ENCODE results near the gene SATB1.
"Not testable (repeated sequence)": the region's sequence is repeated elsewhere in the genome, so short reads cannot be mapped to it uniquely, and the experiment has no call there.

SATB1 gene

GRCh38 chr3:18424729-18425640 lies at the start of gene SATB1:
Gene SATB1, minus strand, starts transcription at chr3:18425339. Its CDS starts 4,372 bp downstream, at chr3:18420967.
- no peak for DNase-seq (ENCODE audit: low read depth)

- no peak for DNase-seq (ENCODE audit: low read depth)
These were observed 49.1 kb upstream of the SATB1 start for GRCh38 chr3:18474202-18474601.

GRCh38 chr3:18469775-18470174 lies 44.6 kb upstream of the SATB1 start:
- no peak for DNase-seq (ENCODE audit: low read depth)

GRCh38 chr3:18466136-18466535 lies 41.0 kb upstream of the SATB1 start:
- DNase-seq (ENCODE audit: low read depth) = no peak

GRCh38 chr3:18454766-18455165 lies 29.6 kb upstream of the SATB1 start:
- no peak for DNase-seq (ENCODE audit: low read depth)

GRCh38 chr3:18449618-18450017 lies 24.5 kb upstream of the SATB1 start:
- not testable (repeated sequence) for DNase-seq (ENCODE audit: low read depth)

GRCh38 chr3:18447720-18448119 lies 22.6 kb upstream of the SATB1 start:
- no peak for DNase-seq (ENCODE audit: low read depth)

- DNase-seq (ENCODE audit: low read depth) = no peak
These were observed 21.1 kb upstream of the SATB1 start for GRCh38 chr3:18446149-18446825.

- DNase-seq (ENCODE audit: low read depth) = no peak
These were observed 20.4 kb upstream of the SATB1 start for GRCh38 chr3:18445401-18446148.

- DNase-seq (ENCODE audit: low read depth) = no peak
These were observed 19.7 kb upstream of the SATB1 start for GRCh38 chr3:18444595-18445400.

- DNase-seq (ENCODE audit: low read depth) = no peak
These were observed 18.8 kb upstream of the SATB1 start for GRCh38 chr3:18443665-18444594.

- no peak for DNase-seq (ENCODE audit: low read depth)
These were observed 17.9 kb upstream of the SATB1 start for GRCh38 chr3:18442756-18443664.

- no peak for DNase-seq (ENCODE audit: low read depth)
These were observed 16.4 kb upstream of the SATB1 start for GRCh38 chr3:18441551-18441950.

- no peak for DNase-seq (ENCODE audit: low read depth)
These were observed 15.1 kb upstream of the SATB1 start for GRCh38 chr3:18440066-18440722.

- DNase-seq (ENCODE audit: low read depth) = no peak
These were observed 14.1 kb upstream of the SATB1 start for GRCh38 chr3:18439281-18439680.

- no peak for DNase-seq (ENCODE audit: low read depth)
These were observed 13.4 kb upstream of the SATB1 start for GRCh38 chr3:18438586-18438985.

- DNase-seq (ENCODE audit: low read depth) = no peak
These were observed 11.1 kb upstream of the SATB1 start for GRCh38 chr3:18436213-18436612.

- DNase-seq (ENCODE audit: low read depth) = no peak
These were observed 9.6 kb upstream of the SATB1 start for GRCh38 chr3:18434711-18435110.

- DNase-seq (ENCODE audit: low read depth) = no peak
These were observed 7.6 kb upstream of the SATB1 start for GRCh38 chr3:18432752-18433151.
